Breast epithelium (tissue), 3 donors: ENCODE data around the gene FKBP1B.

Source experiments
- CTCF ChIP-seq, 3 donors: fragments of 450-650 bp; IDR thresholded peaks; one replicate each; pipeline ENCODE4 v1.5.1; 2016 to 2017; ENCODE audit warnings: antibody characterized with exemption in 3 of 3, mild to moderate bottlenecking in 3 of 3, moderate library complexity in 3 of 3
- POLR2A ChIP-seq: fragments of 450-650 bp; IDR thresholded peaks from one replicate; pipeline ENCODE4 v1.6.1; 2016; ENCODE audit warnings: antibody characterized with exemption, mild to moderate bottlenecking, moderate library complexity
- POLR2AphosphoS5 ChIP-seq, 3 donors: sonication (generic); formaldehyde crosslinking; IDR thresholded peaks; one replicate each; pipeline ENCODE4 v1.6.1; 2017; ENCODE audit warnings: antibody characterized with exemption in 3 of 3

- TF ChIP-seq CTCF (IDR thresholded peaks at IDR 0.05) (no peak), POLR2AphosphoS5 (IDR thresholded peaks at IDR 0.05) (peak; percentile 94 to 98 (median 95)), POLR2A (peak; percentile 78)
Measured at GRCh38 chr2:24075915-24076848, 26.6 kb downstream of the FKBP1B start, which contains the start of gene SF3B6.
